Hepatocyte (in vitro differentiated cells): ENCODE data around the gene LRCH1. TPM values are rescaled to one million over a fixed set of nuclear protein-coding genes. Genes with fewer than 3 reads are reported as not detected.
"Not testable (repeated sequence)": the region's sequence is repeated elsewhere in the genome, so short reads cannot be mapped to it uniquely, and the experiment has no call there.

Source experiments
- DNase-seq: peaks from one replicate; pipeline ENCODE4 v3.0.0-alpha.2; 2016; ENCODE audit warnings: low spot score
- H2AFZ ChIP-seq: fragments of 200-600 bp; sonication (generic); 2 replicates; pipeline ENCODE4 v1.6.0; 2016; ENCODE audit warnings: antibody characterized with exemption, mild to moderate bottlenecking
- H3K27ac ChIP-seq: fragments of 200-600 bp; sonication (generic); 2 replicates; pipeline ENCODE4 v1.5.1; 2016; ENCODE audit warnings: mild to moderate bottlenecking
- H3K27me3 ChIP-seq: fragments of 200-600 bp; sonication (generic); 2 replicates; pipeline ENCODE4 v1.6.1; 2016
- H3K36me3 ChIP-seq: fragments of 200-600 bp; sonication (generic); replicated peaks from 2 replicates; pipeline ENCODE4 v1.5.1; 2016; ENCODE audit warnings: low read depth; ENCODE audit not compliant: insufficient read depth
- H3K4me1 ChIP-seq: fragments of 200-600 bp; sonication (generic); 2 replicates; pipeline ENCODE4 v1.5.1; 2016; ENCODE audit warnings: mild to moderate bottlenecking, moderate library complexity; ENCODE audit not compliant: insufficient read depth
- H3K4me2 ChIP-seq: fragments of 200-600 bp; sonication (generic); 2 replicates; pipeline ENCODE4 v1.6.0; 2016
- H3K4me3 ChIP-seq: fragments of 200-600 bp; sonication (generic); 2 replicates; pipeline ENCODE4 v1.5.1; 2016; ENCODE audit warnings: mild to moderate bottlenecking
- H3K79me2 ChIP-seq: fragments of 200-600 bp; sonication (generic); 2 replicates; pipeline ENCODE4 v1.6.0; 2017; ENCODE audit warnings: mild to moderate bottlenecking
- H3K9me2 ChIP-seq: fragments of 200-600 bp; sonication (generic); replicated peaks from 2 replicates; pipeline ENCODE4 v1.6.0; 2017; ENCODE audit warnings: mild to moderate bottlenecking; ENCODE audit not compliant: insufficient read depth
- H3K9me3 ChIP-seq: fragments of 200-600 bp; sonication (generic); 2 replicates; pipeline ENCODE4 v1.5.1; 2016; ENCODE audit warnings: low read depth, mild to moderate bottlenecking
- H4K20me1 ChIP-seq: fragments of 200-600 bp; sonication (generic); 2 replicates; pipeline ENCODE4 v1.6.0; 2016; ENCODE audit warnings: mild to moderate bottlenecking; ENCODE audit not compliant: insufficient read depth, poor library complexity, severe bottlenecking
- EZH2 ChIP-seq: fragments of 200-600 bp; sonication (generic); IDR thresholded peaks from 2 replicates; pipeline ENCODE4 v1.6.1; 2016; ENCODE audit warnings: antibody characterized with exemption, mild to moderate bottlenecking, borderline replicate concordance
- EZH2phosphoT487 ChIP-seq: fragments of 200-600 bp; sonication (generic); IDR thresholded peaks from one replicate; pipeline ENCODE4 v1.6.1; 2018; ENCODE audit warnings: antibody characterized with exemption, mild to moderate bottlenecking, low read depth, moderate library complexity; ENCODE audit not compliant: unreplicated experiment, severe bottlenecking
- WGBS: methylation state at CpG from one replicate; pipeline ENCODE4 v1.1.6; 2016; ENCODE audit warnings: low lambda C conversion rate; ENCODE audit errors: missing lambda C conversion rate; 5-methylcytosine and 5-hydroxymethylcytosine counted together
- polyA plus RNA-seq: library from polyadenylated mRNA; unstranded; fragments of >200 nt; fragmentation: Nextera tagmentation; extraction: Ambion mirVana; gene quantifications from 2 replicates; pipeline ENCODE4 v1.2.1, GENCODE V29; 2016
- total RNA-seq: library from RNA; depleted of rRNA; stranded (reverse); fragments of >200 nt; gene quantifications from 2 replicates; pipeline ENCODE4 v1.2.3, GENCODE V29; 2014
- TF ChIP-seq, protein P1 (sequence below): fragments of 200-600 bp; sonication (generic); IDR thresholded peaks from 2 replicates; pipeline ENCODE4 v1.5.1; 2016; ENCODE audit warnings: antibody characterized with exemption, mild to moderate bottlenecking; ENCODE audit not compliant: poor library complexity

LRCH1 gene
- total and polyA plus RNA-seq, 2 experiments from 2014 or later, result 5.7 to 14.1 TPM

DNA sequence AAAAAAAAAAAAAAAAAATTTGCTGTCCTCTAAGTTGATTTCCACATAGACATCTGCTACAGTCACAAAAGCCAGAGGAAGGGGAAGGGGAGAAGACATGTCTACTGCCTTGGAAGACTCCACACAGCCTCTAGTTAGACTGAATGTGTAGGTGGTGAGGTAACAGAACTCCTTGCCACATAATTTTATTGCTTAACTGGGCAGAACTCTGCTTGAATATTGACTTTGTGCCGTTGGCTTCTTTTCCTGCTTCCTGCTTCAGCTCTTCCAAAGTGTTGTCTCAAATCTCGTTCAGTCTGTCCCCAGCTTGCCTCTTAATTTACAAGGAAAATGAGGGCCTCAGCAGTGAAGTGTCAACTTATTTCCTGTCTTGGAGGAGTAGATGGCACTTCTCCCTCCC is 206.9 kb downstream of the LRCH1 start:
- H3K4me2 ChIP-seq, result no peak overlapping the region

DNA sequence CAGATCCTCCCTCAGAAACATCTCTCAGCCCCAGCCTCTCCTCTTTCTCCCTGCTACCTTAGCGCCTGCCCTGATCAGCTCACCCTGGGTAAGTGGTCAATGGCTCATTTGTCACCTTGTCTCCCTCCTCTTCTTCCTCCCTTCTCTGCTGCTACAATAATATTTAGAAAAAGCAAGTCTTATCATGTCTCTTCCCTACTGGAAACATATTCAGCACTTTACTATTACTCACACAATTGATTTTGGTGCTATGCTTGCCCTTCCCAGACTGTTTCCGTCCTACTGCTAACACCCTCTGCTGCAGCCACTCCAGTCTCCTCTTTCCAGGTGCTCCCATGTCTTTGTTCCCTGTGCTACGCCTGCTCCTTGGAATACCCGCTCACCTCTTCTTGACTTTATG is 208.2 kb downstream of the LRCH1 start:
- Histone ChIP-seq H3K36me3 (no peaks in the 10 kb centered on the region), H2AFZ (no peak overlapping the region), H3K79me2 (no peaks in the 10 kb centered on the region), H4K20me1 (no peaks in the 10 kb centered on the region), H3K27ac (no peak overlapping the region), H3K9me3 (no peaks in the 10 kb centered on the region), H3K4me2 (no peak overlapping the region), H3K4me1 (no peaks in the 10 kb centered on the region), H3K27me3 (no peaks in the 10 kb centered on the region), H3K9me2 (no peaks in the 10 kb centered on the region), H3K4me3 (no peak overlapping the region)
- TF ChIP-seq EZH2 (no peak), EZH2phosphoT487 (no peak)
- TF ChIP-seq, protein P1, sequence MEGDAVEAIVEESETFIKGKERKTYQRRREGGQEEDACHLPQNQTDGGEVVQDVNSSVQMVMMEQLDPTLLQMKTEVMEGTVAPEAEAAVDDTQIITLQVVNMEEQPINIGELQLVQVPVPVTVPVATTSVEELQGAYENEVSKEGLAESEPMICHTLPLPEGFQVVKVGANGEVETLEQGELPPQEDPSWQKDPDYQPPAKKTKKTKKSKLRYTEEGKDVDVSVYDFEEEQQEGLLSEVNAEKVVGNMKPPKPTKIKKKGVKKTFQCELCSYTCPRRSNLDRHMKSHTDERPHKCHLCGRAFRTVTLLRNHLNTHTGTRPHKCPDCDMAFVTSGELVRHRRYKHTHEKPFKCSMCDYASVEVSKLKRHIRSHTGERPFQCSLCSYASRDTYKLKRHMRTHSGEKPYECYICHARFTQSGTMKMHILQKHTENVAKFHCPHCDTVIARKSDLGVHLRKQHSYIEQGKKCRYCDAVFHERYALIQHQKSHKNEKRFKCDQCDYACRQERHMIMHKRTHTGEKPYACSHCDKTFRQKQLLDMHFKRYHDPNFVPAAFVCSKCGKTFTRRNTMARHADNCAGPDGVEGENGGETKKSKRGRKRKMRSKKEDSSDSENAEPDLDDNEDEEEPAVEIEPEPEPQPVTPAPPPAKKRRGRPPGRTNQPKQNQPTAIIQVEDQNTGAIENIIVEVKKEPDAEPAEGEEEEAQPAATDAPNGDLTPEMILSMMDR, result no peak
- 94% methylated on average over 4 of the region's 4 CpGs for WGBS
- no peak for DNase-seq

More for the DNA sequence above, 206.9 kb downstream of the LRCH1 start:
- TF ChIP-seq EZH2 (no peak), EZH2phosphoT487 (no peak)
- TF ChIP-seq, protein P1, result no peak
- Histone ChIP-seq H3K4me3 (no peak overlapping the region), H3K79me2 (no peaks in the 10 kb centered on the region), H2AFZ (peak overlapping the region; percentile 63), H3K27ac (no peak overlapping the region), H3K4me1 (no peaks in the 10 kb centered on the region), H3K9me2 (no peaks in the 10 kb centered on the region), H4K20me1 (no peaks in the 10 kb centered on the region), H3K27me3 (no peaks in the 10 kb centered on the region), H3K9me3 (no peaks in the 10 kb centered on the region), H3K36me3 (no peaks in the 10 kb centered on the region)
- DNase-seq, result peak; percentile 10
- WGBS, result 45% methylated on average over 2 of the region's 2 CpGs

DNA sequence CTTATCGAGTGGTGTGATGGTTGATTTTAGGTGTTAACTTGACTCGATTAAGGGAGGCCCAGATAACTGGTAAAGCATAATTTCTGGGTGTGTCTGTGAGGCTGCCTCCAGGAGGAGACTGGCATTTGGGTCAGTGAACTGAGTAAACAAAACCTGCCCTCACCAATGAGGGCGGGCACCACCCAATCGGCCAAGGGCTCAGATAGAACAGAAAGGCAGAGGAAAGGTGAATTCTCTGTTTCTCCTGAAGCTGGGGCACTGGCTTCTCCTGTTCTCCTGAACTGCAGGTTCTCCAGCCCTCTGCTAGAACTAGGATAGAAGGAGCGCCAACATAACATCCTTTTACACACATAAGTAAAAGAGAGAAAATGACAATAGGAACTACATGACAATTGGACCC is 208.9 kb downstream of the LRCH1 start:
- H3K4me1 ChIP-seq, result no peaks in the 10 kb centered on the region
- no peak overlapping the region for H3K4me2 ChIP-seq
- no peak overlapping the region for H3K27ac ChIP-seq
- no peak overlapping the region for H3K4me3 ChIP-seq
- H3K9me3 ChIP-seq, result no peaks in the 10 kb centered on the region
- no peaks in the 10 kb centered on the region for H3K27me3 ChIP-seq
- H2AFZ ChIP-seq, result no peak overlapping the region
- H3K36me3 ChIP-seq, result no peaks in the 10 kb centered on the region
- no peaks in the 10 kb centered on the region for H3K9me2 ChIP-seq
- no peaks in the 10 kb centered on the region for H4K20me1 ChIP-seq
- DNase-seq, result no peak
- no peak for TF ChIP-seq EZH2
- TF ChIP-seq, protein P1, result no peak
- no peaks in the 10 kb centered on the region for H3K79me2 ChIP-seq
- WGBS, result 98% methylated on average over 5 of the region's 5 CpGs

DNA sequence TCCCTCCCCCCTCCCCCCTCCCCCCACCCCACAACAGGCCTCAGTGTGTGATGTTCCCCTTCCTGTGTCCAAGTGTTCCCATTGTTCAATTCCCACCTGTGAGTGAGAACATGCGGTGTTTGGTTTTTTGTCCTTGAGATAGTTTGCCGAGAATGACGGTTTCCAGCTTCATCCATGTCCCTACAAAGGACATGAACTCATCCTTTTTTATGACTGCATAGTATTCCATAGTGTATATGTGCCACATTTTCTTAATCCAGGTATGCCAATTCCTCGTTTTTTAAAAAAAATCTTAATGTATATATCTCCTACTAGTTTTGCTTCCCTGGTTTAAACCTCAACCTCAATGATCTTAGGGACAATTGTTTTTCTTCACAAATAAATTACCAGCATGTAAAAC is 217.0 kb downstream of the LRCH1 start:
- not testable (repeated sequence) for H3K36me3 ChIP-seq, H3K27ac ChIP-seq, H3K4me1 ChIP-seq, H4K20me1 ChIP-seq, H3K79me2 ChIP-seq, H3K9me3 ChIP-seq, H3K4me2 ChIP-seq, H3K4me3 ChIP-seq, H3K27me3 ChIP-seq, H2AFZ ChIP-seq, H3K9me2 ChIP-seq, DNase-seq
- WGBS, result 95% methylated on average over 4 of the region's 4 CpGs
